ENCODE results near the gene UGT1A8. TPM values are rescaled to one million over a fixed set of nuclear protein-coding genes. Genes with fewer than 3 reads are reported as not detected.

The UGT1A8 gene
- total and polyA plus RNA-seq, 7 donors = not detected

DNA sequence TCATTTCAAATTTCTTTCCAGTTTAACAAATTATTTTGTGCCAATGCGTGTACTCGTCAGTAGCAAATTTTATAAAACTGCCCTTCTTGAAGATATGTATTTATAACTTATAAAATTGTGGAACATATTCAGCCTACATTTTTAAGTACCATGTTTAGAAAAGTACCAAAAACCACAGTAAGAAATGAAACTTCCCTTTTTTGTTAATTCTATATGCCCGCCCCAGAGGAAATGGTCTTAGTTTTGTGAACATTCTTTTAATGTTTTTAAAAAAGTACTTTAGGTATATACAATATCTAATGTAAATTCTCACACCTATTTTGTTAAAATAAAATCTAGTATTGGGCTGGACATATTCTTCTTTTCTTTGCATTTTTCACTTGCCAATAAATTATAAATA lies 55.5 kb downstream of the UGT1A8 start:
- Histone ChIP-seq H3K36me3 (ENCODE audit: insufficient read depth in 1 of 2, low read depth in 1 of 2) (no peaks in the 10 kb centered on the region), H3K4me1 (no peaks in the 10 kb centered on the region), H3K9me3 (no peaks in the 10 kb centered on the region), H3K27ac (no peak overlapping the region), H3K27me3 (ENCODE audit: insufficient read depth in 3 of 3, low read length in 2 of 3) (no peaks in the 10 kb centered on the region), H3K4me3 (no peak overlapping the region)
- no peak for ATAC-seq
- 74 to 88% (median 75%) methylated on average over 3 of the region's 3 CpGs for WGBS, 3 donors
- intact Hi-C loops (cut with DNase I) = no loop called here
- TF ChIP-seq, protein P1, sequence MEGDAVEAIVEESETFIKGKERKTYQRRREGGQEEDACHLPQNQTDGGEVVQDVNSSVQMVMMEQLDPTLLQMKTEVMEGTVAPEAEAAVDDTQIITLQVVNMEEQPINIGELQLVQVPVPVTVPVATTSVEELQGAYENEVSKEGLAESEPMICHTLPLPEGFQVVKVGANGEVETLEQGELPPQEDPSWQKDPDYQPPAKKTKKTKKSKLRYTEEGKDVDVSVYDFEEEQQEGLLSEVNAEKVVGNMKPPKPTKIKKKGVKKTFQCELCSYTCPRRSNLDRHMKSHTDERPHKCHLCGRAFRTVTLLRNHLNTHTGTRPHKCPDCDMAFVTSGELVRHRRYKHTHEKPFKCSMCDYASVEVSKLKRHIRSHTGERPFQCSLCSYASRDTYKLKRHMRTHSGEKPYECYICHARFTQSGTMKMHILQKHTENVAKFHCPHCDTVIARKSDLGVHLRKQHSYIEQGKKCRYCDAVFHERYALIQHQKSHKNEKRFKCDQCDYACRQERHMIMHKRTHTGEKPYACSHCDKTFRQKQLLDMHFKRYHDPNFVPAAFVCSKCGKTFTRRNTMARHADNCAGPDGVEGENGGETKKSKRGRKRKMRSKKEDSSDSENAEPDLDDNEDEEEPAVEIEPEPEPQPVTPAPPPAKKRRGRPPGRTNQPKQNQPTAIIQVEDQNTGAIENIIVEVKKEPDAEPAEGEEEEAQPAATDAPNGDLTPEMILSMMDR (IDR thresholded peaks at IDR 0.05) = no peak
- DNase-seq = no peak

DNA sequence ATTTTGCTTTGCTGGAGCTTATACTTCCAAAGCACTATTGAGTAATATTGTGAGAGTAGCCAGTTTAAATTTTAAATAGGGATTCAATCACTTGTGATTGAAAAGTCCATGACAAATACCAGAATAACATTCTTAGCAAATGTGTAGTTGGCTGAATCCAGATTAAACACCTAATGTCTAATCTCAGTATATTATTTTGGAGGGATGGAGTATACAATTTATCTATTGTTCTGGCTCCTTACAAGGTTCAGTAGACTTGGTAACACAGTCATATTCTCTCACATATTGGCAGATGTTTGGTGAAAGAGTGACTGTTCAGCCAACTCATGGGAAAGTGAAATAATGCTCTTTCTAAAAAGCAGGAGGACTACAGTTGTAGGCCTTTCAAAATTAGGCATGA lies 56.5 kb downstream of the UGT1A8 start:
- intact Hi-C loops (cut with DNase I) = no loop called here

DNA sequence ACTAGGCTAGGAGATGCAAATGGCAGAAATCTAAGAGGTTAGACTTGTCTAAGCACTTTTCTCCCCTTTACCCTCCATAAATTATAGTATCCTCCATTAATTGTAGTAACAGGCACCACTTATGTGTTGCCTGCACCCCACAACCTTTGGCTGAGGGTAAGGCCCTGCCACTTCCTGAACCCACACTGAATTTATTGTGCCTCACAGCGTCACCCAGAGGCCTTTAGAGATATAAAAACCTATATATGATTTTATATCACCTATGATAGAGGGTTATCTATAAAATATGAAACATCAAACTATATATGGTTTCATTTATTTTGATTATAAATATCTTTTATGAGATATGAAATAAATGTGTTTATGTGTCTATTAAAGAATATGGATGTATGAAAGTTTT lies 56.9 kb downstream of the UGT1A8 start:
- no peaks in the 10 kb centered on the region for H3K27me3 ChIP-seq (ENCODE audit: insufficient read depth in 3 of 3, low read length in 2 of 3)
- WGBS, 3 donors = 41 to 58% (median 49%) methylated on average over 1 of the region's 1 CpG
- H3K27ac ChIP-seq = no peak overlapping the region
- ATAC-seq = no peak
- no peaks in the 10 kb centered on the region for H3K4me1 ChIP-seq
- no peaks in the 10 kb centered on the region for H3K36me3 ChIP-seq (ENCODE audit: insufficient read depth in 1 of 2, low read depth in 1 of 2)
- H3K4me3 ChIP-seq = no peak overlapping the region
- no peaks in the 10 kb centered on the region for H3K9me3 ChIP-seq
- intact Hi-C loops (cut with DNase I) = no loop called here
- no peak for DNase-seq
- TF ChIP-seq, protein P1 (IDR thresholded peaks at IDR 0.05) = no peak

More for the DNA sequence above, 56.5 kb downstream of the UGT1A8 start:
- H3K27ac ChIP-seq = no peak overlapping the region
- DNase-seq = no peak
- TF ChIP-seq, protein P1 (IDR thresholded peaks at IDR 0.05) = no peak
- ATAC-seq = no peak
- no peaks in the 10 kb centered on the region for H3K36me3 ChIP-seq (ENCODE audit: insufficient read depth in 1 of 2, low read depth in 1 of 2)
- no peaks in the 10 kb centered on the region for H3K9me3 ChIP-seq
- no peaks in the 10 kb centered on the region for H3K27me3 ChIP-seq (ENCODE audit: insufficient read depth in 3 of 3, low read length in 2 of 3)
- no peaks in the 10 kb centered on the region for H3K4me1 ChIP-seq
- H3K4me3 ChIP-seq = no peak overlapping the region

DNA sequence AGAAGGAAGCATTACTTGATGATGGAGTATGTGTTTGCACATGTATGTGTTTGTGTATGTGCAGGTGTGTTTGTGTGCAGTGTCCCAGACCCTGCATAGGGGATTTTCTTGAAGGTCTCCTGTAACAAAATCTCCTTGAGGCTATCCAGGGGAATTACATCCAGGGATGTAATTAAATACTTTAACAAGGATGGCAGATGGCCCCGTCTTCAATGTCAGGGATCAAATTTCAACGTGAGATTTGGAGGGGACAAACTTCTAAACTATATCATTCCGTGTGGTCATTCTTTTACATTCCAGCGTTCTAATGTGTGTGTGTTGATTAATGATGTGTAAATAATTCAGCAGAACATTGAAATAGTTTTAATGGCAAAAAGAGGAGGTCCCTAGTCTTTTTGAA lies 57.6 kb downstream of the UGT1A8 start:
- Histone ChIP-seq H3K27me3 (ENCODE audit: insufficient read depth in 3 of 3, low read length in 2 of 3) (no peaks in the 10 kb centered on the region), H3K36me3 (ENCODE audit: insufficient read depth in 1 of 2, low read depth in 1 of 2) (no peaks in the 10 kb centered on the region), H3K4me3 (no peak overlapping the region), H3K4me1 (no peaks in the 10 kb centered on the region), H3K9me3 (no peaks in the 10 kb centered on the region), H3K27ac (no peak overlapping the region)
- TF ChIP-seq, protein P1 (IDR thresholded peaks at IDR 0.05) = no peak
- no peak for DNase-seq
- intact Hi-C loops (cut with DNase I) = no loop called here
- 10 to 17% (median 15%) methylated on average over 4 of the region's 4 CpGs for WGBS, 3 donors
- ATAC-seq = no peak

DNA sequence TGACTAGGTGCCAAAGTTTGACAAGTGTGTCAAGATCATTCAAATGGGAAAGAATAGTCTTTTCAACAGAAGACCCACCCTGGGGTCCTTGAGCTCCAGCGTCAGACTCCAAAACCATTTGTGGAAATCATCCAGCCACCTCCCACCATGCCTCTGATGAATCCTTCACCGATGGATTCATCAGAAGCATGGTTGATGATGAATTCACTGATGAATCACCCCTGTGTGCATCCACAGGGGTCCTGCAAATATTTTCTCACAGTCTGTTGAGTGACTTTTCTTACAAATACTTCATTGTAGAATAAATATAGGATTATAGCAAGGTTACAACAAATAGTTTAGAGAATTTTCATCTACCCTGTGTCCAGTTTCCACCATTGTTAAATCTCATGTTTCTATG lies 58.6 kb downstream of the UGT1A8 start:
- H3K4me1 ChIP-seq = no peaks in the 10 kb centered on the region
- no peak overlapping the region for H3K27ac ChIP-seq
- intact Hi-C loops (cut with DNase I) = no loop called here
- TF ChIP-seq, protein P1 (IDR thresholded peaks at IDR 0.05) = no peak
- WGBS, 3 donors = 67 to 75% (median 71%) methylated on average over 2 of the region's 2 CpGs
- no peaks in the 10 kb centered on the region for H3K9me3 ChIP-seq
- ATAC-seq = no peak
- no peak overlapping the region for H3K4me3 ChIP-seq
- no peak for DNase-seq
- H3K27me3 ChIP-seq (ENCODE audit: insufficient read depth in 3 of 3, low read length in 2 of 3) = no peaks in the 10 kb centered on the region
- H3K36me3 ChIP-seq (ENCODE audit: insufficient read depth in 1 of 2, low read depth in 1 of 2) = no peaks in the 10 kb centered on the region
